ENCODE results near the gene AFMID.

DNA sequence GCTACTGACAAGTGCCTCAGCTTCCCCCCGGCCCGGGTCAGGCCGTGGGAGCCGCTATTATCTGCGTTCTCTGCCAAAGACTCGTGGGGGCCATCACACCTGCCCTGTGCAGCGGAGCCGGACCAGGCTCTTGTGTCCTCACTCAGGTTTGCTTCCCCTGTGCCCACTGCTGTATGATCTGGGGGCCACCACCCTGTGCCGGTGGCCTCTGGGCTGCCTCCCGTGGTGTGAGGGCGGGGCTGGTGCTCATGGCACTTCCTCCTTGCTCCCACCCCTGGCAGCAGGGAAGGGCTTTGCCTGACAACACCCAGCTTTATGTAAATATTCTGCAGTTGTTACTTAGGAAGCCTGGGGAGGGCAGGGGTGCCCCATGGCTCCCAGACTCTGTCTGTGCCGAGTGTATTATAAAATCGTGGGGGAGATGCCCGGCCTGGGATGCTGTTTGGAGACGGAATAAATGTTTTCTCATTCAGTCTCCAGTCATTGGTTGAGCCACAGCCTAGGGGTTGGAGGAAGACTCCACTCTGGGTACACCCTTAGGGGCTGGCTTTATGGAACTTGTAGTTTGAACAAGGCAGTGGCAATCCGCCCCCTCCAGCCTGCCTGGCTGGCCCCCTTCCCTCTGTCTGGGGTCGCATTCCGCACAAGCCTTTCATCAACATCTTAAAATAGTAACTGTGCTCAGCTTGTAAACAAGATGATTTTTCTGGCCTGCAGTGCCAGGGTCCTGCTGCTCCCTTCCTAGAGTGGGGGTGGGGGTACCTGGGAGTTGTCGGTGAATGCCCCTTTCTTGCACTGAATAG is 14.7 kb upstream of the AFMID start:
- TF ChIP-seq ZBTB8A (tag by site-specific recombination; IDR thresholded peaks at IDR 0.05) (no peak), ZNF629 (tag by site-specific recombination; IDR thresholded peaks at IDR 0.05) (no peak), ZNF701 (tag by site-specific recombination; IDR thresholded peaks at IDR 0.05) (no peak), ZNF138 (tag by site-specific recombination; IDR thresholded peaks at IDR 0.05; ENCODE audit: borderline replicate concordance) (no peak), ZNF335 (tag by site-specific recombination; conservative IDR thresholded peaks at IDR 0.05) (no peak)
- TF ChIP-seq, protein P1, sequence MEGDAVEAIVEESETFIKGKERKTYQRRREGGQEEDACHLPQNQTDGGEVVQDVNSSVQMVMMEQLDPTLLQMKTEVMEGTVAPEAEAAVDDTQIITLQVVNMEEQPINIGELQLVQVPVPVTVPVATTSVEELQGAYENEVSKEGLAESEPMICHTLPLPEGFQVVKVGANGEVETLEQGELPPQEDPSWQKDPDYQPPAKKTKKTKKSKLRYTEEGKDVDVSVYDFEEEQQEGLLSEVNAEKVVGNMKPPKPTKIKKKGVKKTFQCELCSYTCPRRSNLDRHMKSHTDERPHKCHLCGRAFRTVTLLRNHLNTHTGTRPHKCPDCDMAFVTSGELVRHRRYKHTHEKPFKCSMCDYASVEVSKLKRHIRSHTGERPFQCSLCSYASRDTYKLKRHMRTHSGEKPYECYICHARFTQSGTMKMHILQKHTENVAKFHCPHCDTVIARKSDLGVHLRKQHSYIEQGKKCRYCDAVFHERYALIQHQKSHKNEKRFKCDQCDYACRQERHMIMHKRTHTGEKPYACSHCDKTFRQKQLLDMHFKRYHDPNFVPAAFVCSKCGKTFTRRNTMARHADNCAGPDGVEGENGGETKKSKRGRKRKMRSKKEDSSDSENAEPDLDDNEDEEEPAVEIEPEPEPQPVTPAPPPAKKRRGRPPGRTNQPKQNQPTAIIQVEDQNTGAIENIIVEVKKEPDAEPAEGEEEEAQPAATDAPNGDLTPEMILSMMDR (tag by site-specific recombination; IDR thresholded peaks at IDR 0.05), result no peak
- TF ChIP-seq, protein P2, sequence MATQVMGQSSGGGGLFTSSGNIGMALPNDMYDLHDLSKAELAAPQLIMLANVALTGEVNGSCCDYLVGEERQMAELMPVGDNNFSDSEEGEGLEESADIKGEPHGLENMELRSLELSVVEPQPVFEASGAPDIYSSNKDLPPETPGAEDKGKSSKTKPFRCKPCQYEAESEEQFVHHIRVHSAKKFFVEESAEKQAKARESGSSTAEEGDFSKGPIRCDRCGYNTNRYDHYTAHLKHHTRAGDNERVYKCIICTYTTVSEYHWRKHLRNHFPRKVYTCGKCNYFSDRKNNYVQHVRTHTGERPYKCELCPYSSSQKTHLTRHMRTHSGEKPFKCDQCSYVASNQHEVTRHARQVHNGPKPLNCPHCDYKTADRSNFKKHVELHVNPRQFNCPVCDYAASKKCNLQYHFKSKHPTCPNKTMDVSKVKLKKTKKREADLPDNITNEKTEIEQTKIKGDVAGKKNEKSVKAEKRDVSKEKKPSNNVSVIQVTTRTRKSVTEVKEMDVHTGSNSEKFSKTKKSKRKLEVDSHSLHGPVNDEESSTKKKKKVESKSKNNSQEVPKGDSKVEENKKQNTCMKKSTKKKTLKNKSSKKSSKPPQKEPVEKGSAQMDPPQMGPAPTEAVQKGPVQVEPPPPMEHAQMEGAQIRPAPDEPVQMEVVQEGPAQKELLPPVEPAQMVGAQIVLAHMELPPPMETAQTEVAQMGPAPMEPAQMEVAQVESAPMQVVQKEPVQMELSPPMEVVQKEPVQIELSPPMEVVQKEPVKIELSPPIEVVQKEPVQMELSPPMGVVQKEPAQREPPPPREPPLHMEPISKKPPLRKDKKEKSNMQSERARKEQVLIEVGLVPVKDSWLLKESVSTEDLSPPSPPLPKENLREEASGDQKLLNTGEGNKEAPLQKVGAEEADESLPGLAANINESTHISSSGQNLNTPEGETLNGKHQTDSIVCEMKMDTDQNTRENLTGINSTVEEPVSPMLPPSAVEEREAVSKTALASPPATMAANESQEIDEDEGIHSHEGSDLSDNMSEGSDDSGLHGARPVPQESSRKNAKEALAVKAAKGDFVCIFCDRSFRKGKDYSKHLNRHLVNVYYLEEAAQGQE (tag by site-specific recombination; IDR thresholded peaks at IDR 0.05), result no peak
